Endothelial cell of umbilical vein (primary cell): Measurements from ENCODE around the gene CALHM6. TPM values are rescaled to one million over a fixed set of nuclear protein-coding genes. Genes with fewer than 3 reads are reported as not detected.

ENCODE experiments used
- BruUV-seq: library from RNA; stranded (reverse); fragments of 400-500 nt; replicated peaks from 2 replicates; lab custom pipeline; 2021; lab: Mats Ljungman, UMichigan
- CTCF ChIA-PET: fragments of 300-600, 350-600 bp; sonication (Branson Sonifier 250); formaldehyde crosslinking; loops from one replicate; lab custom pipeline; 2021; ENCODE audit warnings: antibody characterized with exemption, inconsistent platforms; lab: Charles Lee
- POLR2A ChIA-PET: fragments of 300-600, 350-600 bp; sonication (Branson Sonifier 250); formaldehyde crosslinking; loops from one replicate; lab custom pipeline; 2021; ENCODE audit warnings: antibody characterized with exemption, inconsistent platforms; lab: Charles Lee
- DNase-seq: peaks from one replicate; pipeline ENCODE4 v3.0.0-alpha.2; 2011; ENCODE audit warnings: low read depth, low spot score
- FAIRE-seq: peaks from 2 replicates; lab custom pipeline; 2011; peaks lifted over from hg19 to GRCh38; lab: Jason Lieb, UNC
- H2AFZ ChIP-seq: 2 replicates; pipeline ENCODE4 v1.6.0; 2012; ENCODE audit warnings: low read depth, low read length, control low read depth, inconsistent platforms
- H3K27ac ChIP-seq: 2 replicates; pipeline ENCODE4 v1.5.1; 2011; ENCODE audit warnings: low read depth, mild to moderate bottlenecking, control low read depth, low read length, moderate library complexity; ENCODE audit not compliant: insufficient read depth
- H3K27me3 ChIP-seq, 2 experiments: 2 replicates each; pipeline versions ENCODE4 v1.6.0 to v1.6.1; 2011; ENCODE audit warnings: low read length in 2 of 2, mixed read lengths in 1 of 2; ENCODE audit not compliant: control insufficient read depth in 2 of 2, insufficient read depth in 2 of 2
- H3K36me3 ChIP-seq, 2 experiments: 2 replicates in 1 of 2; 3 replicates in 1 of 2; pipeline ENCODE4 v1.5.1; 2011; ENCODE audit warnings: low read length in 2 of 2, mild to moderate bottlenecking in 1 of 2, moderate library complexity in 1 of 2; ENCODE audit not compliant: control insufficient read depth in 2 of 2, insufficient read depth in 2 of 2; ENCODE audit errors: extremely low read depth in 1 of 2
- H3K4me1 ChIP-seq: 3 replicates; pipeline ENCODE4 v1.5.1; 2011; ENCODE audit warnings: mild to moderate bottlenecking, low read length; ENCODE audit not compliant: control insufficient read depth, insufficient read depth; ENCODE audit errors: extremely low read depth
- H3K4me2 ChIP-seq: 2 replicates; pipeline ENCODE4 v1.6.1; 2011; ENCODE audit warnings: low read length, control low read depth, mixed read lengths; ENCODE audit not compliant: insufficient read depth
- H3K4me3 ChIP-seq, 3 experiments: fragments of 200-600 bp in 1 of 3; sonication (generic), shearing (Covaris generic) in 1 of 3; replicated peaks in 1 of 3; 2 replicates each; pipeline ENCODE4 v1.5.1; 2011 to 2016; ENCODE audit warnings: control low read depth in 3 of 3, low read length in 3 of 3, mild to moderate bottlenecking in 2 of 3, inconsistent platforms in 1 of 3, low read depth in 1 of 3, moderate library complexity in 1 of 3; ENCODE audit not compliant: insufficient read depth in 1 of 3
- H3K79me2 ChIP-seq: 2 replicates; pipeline ENCODE4 v1.6.0; 2012; ENCODE audit warnings: low read length, inconsistent platforms; ENCODE audit not compliant: control insufficient read depth, insufficient read depth
- H3K9ac ChIP-seq: replicated peaks from 2 replicates; pipeline ENCODE3; 2011; ENCODE audit warnings: low read length, control low read depth; ENCODE audit not compliant: insufficient read depth; ENCODE audit errors: extremely low read depth
- H3K9me1 ChIP-seq: replicated peaks from 3 replicates; pipeline ENCODE4 v1.6.0; 2011; ENCODE audit warnings: mild to moderate bottlenecking, low read length; ENCODE audit not compliant: control insufficient read depth, insufficient read depth; ENCODE audit errors: extremely low read depth
- H3K9me3 ChIP-seq: replicated peaks from 2 replicates; pipeline ENCODE4 v1.5.1; 2012; ENCODE audit warnings: low read length, inconsistent platforms; ENCODE audit not compliant: control insufficient read depth, insufficient read depth
- H4K20me1 ChIP-seq: replicated peaks from 2 replicates; pipeline ENCODE3; 2011; ENCODE audit warnings: mild to moderate bottlenecking, low read length; ENCODE audit not compliant: control insufficient read depth, insufficient read depth; ENCODE audit errors: extremely low read depth
- EZH2 ChIP-seq: IDR thresholded peaks from 2 replicates; pipeline ENCODE4 v1.6.1; 2012; ENCODE audit warnings: borderline replicate concordance, low read depth, mild to moderate bottlenecking, moderate library complexity, low read length, inconsistent platforms; ENCODE audit not compliant: severe bottlenecking
- FOS ChIP-seq: IDR thresholded peaks from 2 replicates; pipeline ENCODE4 v1.6.1; 2011; ENCODE audit warnings: mild to moderate bottlenecking, low read length, moderate library complexity, borderline replicate concordance; ENCODE audit not compliant: insufficient read depth
- GATA2 ChIP-seq: IDR thresholded peaks from 2 replicates; pipeline ENCODE4 v1.7.0; 2011; ENCODE audit warnings: low read depth, mild to moderate bottlenecking, moderate library complexity, mixed read lengths, low read length; ENCODE audit not compliant: insufficient read length, insufficient read depth
- JUN ChIP-seq: IDR thresholded peaks from 2 replicates; pipeline ENCODE4 v1.6.1; 2011; ENCODE audit warnings: borderline replicate concordance, low read depth; ENCODE audit not compliant: insufficient read length, insufficient read depth
- MYC ChIP-seq: IDR thresholded peaks from one replicate; pipeline ENCODE4 v1.6.1; 2011; ENCODE audit warnings: mild to moderate bottlenecking, low read depth, low read length
- POLR2A ChIP-seq: IDR thresholded peaks from 2 replicates; pipeline ENCODE4 v1.6.1; 2012; ENCODE audit warnings: low read depth, mild to moderate bottlenecking, control low read depth, low read length
- POLR2AphosphoS5 ChIP-seq: IDR thresholded peaks from 2 replicates; pipeline ENCODE4 v1.6.1; 2012; ENCODE audit warnings: low read depth, mild to moderate bottlenecking, control low read depth, low read length, moderate library complexity; ENCODE audit not compliant: insufficient read depth
- dilution Hi-C: fragments of 300-500 bp; cut with MboI; formaldehyde crosslinking; loops from one replicate; pipeline ENCODE4 v1.15.0; 2019; ENCODE audit warnings: low sequenced_read_pairs; ENCODE audit not compliant: extremely low pct_ligation_motif_present
- intact Hi-C: fragments of 100-400 bp; cut with micrococcal nuclease; formaldehyde crosslinking; loops from one replicate; pipeline ENCODE4 v1.10.0; 2022
- polyA plus RNA-seq, 4 experiments: library from polyadenylated mRNA; depleted of rRNA in 3 of 4; stranded (reverse) in 3 of 4; unstranded in 1 of 4; fragments of >200 nt; gene quantifications; 2 replicates each; pipeline versions ENCODE4 v1.2.1 to v1.2.3, GENCODE V29; 2011 to 2012; ENCODE audit warnings: missing spikeins in 1 of 4
- total RNA-seq: library from RNA; stranded (reverse); gene quantifications from 2 replicates; pipeline ENCODE4 v1.2.3, GENCODE V29; 2021
- TF ChIP-seq, protein P1 (sequence below): IDR thresholded peaks from 2 replicates; pipeline ENCODE4 v1.6.1; 2011; ENCODE audit not compliant: insufficient read depth, insufficient read length
- TF ChIP-seq, protein P2 (sequence below), 2 donors: IDR thresholded peaks; 1 replicate in 1 of 2; 2 replicates in 1 of 2; pipeline ENCODE4 v1.5.1; 2011; ENCODE audit warnings: low read length in 2 of 2, mild to moderate bottlenecking in 2 of 2, moderate library complexity in 2 of 2, control low read depth in 1 of 2, inconsistent platforms in 1 of 2, low read depth in 1 of 2; ENCODE audit not compliant: insufficient read depth in 1 of 2; ENCODE audit errors: extremely low read depth in 1 of 2

CALHM6 gene
- total and polyA plus RNA-seq, 2 donors (not counting 3 experiments of a cell fraction or from before 2014, with no cell fraction given) = 0.08 TPM; not detected in 1

DNA sequence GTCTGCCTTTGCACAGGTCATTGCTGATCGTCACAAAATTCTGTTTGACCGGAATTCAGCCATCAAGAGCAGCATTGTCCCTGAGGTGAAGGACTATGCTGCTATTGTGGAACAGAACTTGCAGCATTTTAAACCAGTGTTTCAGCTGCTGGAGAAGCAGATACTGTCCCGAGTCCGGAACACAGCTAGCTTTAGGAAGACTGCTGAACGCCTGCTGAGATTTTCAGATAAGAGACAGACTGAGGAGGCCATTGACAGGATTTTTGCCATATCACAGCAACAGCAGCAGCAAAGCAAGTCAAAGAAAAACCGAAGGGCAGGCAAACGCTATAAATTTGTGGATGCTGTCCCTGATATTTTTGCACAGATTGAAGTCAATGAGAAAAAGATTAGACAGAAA, 24.6 kb upstream of the CALHM6 start:
- no peak overlapping the region for H2AFZ ChIP-seq
- ChIA-PET CTCF (interaction anchor here (1.0 to 1.4 kb wide), 2 partner anchors 8 to 27 kb away, joined by 3 read pairs; no protein-coding TSS in a partner anchor), POLR2A (no interaction called here)
- H3K36me3 ChIP-seq = no peaks in the 10 kb centered on the region
- no peaks in the 10 kb centered on the region for H3K4me1 ChIP-seq
- no peaks in the 10 kb centered on the region for H3K9me3 ChIP-seq
- H3K27me3 ChIP-seq = no peaks in the 10 kb centered on the region
- no peak overlapping the region for H3K27ac ChIP-seq
- TF ChIP-seq, protein P1, sequence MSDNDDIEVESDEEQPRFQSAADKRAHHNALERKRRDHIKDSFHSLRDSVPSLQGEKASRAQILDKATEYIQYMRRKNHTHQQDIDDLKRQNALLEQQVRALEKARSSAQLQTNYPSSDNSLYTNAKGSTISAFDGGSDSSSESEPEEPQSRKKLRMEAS = no peak
- TF ChIP-seq, protein P2, sequence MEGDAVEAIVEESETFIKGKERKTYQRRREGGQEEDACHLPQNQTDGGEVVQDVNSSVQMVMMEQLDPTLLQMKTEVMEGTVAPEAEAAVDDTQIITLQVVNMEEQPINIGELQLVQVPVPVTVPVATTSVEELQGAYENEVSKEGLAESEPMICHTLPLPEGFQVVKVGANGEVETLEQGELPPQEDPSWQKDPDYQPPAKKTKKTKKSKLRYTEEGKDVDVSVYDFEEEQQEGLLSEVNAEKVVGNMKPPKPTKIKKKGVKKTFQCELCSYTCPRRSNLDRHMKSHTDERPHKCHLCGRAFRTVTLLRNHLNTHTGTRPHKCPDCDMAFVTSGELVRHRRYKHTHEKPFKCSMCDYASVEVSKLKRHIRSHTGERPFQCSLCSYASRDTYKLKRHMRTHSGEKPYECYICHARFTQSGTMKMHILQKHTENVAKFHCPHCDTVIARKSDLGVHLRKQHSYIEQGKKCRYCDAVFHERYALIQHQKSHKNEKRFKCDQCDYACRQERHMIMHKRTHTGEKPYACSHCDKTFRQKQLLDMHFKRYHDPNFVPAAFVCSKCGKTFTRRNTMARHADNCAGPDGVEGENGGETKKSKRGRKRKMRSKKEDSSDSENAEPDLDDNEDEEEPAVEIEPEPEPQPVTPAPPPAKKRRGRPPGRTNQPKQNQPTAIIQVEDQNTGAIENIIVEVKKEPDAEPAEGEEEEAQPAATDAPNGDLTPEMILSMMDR (IDR thresholded peaks at IDR 0.05; ENCODE audit: extremely low read depth in 1 of 2, insufficient read depth in 1 of 2, low read depth in 1 of 2, low read length in 2 of 2) = no peak
- TF ChIP-seq MYC (no peak), JUN (no peak), POLR2A (no peak), FOS (no peak), POLR2AphosphoS5 (no peak), EZH2 (no peak), GATA2 (no peak)
- dilution Hi-C loops (no loop called here), intact Hi-C loops (no loop called here)
- H3K79me2 ChIP-seq = no peaks in the 10 kb centered on the region
- no peak overlapping the region for H3K4me3 ChIP-seq
- FAIRE-seq (no peak), DNase-seq (no peak)
- no peaks in the 10 kb centered on the region for H3K9me1 ChIP-seq
- TSS peak; percentile 17 for BruUV-seq
- H3K4me2 ChIP-seq = no peak overlapping the region
- no peaks in the 10 kb centered on the region for H4K20me1 ChIP-seq
- no peak overlapping the region for H3K9ac ChIP-seq
